Spinal cord (tissue), 10 donors: ENCODE results near the gene AGPAT2. TPM values are rescaled to one million over a fixed set of nuclear protein-coding genes. Genes with fewer than 3 reads are reported as not detected.

ENCODE experiments used
- DNase-seq, 6 donors: peaks; one replicate each; pipeline versions ENCODE4 v3.0.0 to v3.0.0-alpha.2; 2013 to 2015; ENCODE audit warnings: low spot score in 6 of 6, low read depth in 4 of 6
- H3K27ac ChIP-seq: one replicate; pipeline ENCODE4 v1.5.1; 2013; ENCODE audit warnings: low read depth, low read length, control low read depth
- H3K27me3 ChIP-seq: one replicate; pipeline ENCODE4 v1.6.1; 2013; ENCODE audit warnings: low read length; ENCODE audit not compliant: control insufficient read depth, insufficient read depth
- H3K36me3 ChIP-seq: one replicate; pipeline ENCODE4 v1.6.1; 2013; ENCODE audit warnings: low read length; ENCODE audit not compliant: control insufficient read depth, insufficient read depth
- H3K4me1 ChIP-seq: one replicate; pipeline ENCODE4 v1.6.1; 2013; ENCODE audit warnings: low read length; ENCODE audit not compliant: control insufficient read depth, insufficient read depth
- H3K4me3 ChIP-seq: one replicate; pipeline ENCODE4 v1.5.1; 2013; ENCODE audit warnings: low read depth, low read length, control low read depth
- H3K9me3 ChIP-seq: one replicate; pipeline ENCODE4 v1.6.1; 2013; ENCODE audit warnings: low read length; ENCODE audit not compliant: control insufficient read depth, insufficient read depth
- WGBS: methylation state at CpG from one replicate; pipeline ENCODE4 v1.1.5; 2013; ENCODE audit warnings: missing lambda C conversion rate; ENCODE audit not compliant: insufficient coverage; 5-methylcytosine and 5-hydroxymethylcytosine counted together
- polyA plus RNA-seq, 2 donors: library from polyadenylated mRNA; unstranded; fragments of 120-200 nt; gene quantifications; one replicate each; pipeline ENCODE4 v1.2.1, GENCODE V29; 2013; ENCODE audit not compliant: insufficient read length in 2 of 2
- total RNA-seq, 2 donors: library from RNA; depleted of rRNA in 1 of 2; stranded (reverse); fragments of 120-200 nt in 1 of 2; fragments of >200 nt in 1 of 2; gene quantifications; one replicate each; pipeline versions ENCODE4 v1.2.3 to v1.2.4, GENCODE V29; 2013 to 2014
- donor health status: healthy.

AGPAT2 gene
- total and polyA plus RNA-seq, 4 donors = 8.7 to 14.3 (median 10.1) TPM

- WGBS = 58% methylated on average over 11 of the region's 19 CpGs
- Histone ChIP-seq H3K4me3 (no peak overlapping the region), H3K9me3 (no peaks in the 10 kb centered on the region), H3K4me1 (peaks cover 53% of the 10 kb centered on the region), H3K27ac (no peak overlapping the region), H3K36me3 (peaks cover 3% of the 10 kb centered on the region), H3K27me3 (no peaks in the 10 kb centered on the region)
- DNase-seq = peak in 2 of 6 donors; percentile 76 to 80
Observed at GRCh38 chr9:136629879-136630661, 57.2 kb downstream of the AGPAT2 start.

GRCh38 chr9:136629001-136629878 is 58.0 kb downstream of the AGPAT2 start:
- Histone ChIP-seq H3K36me3 (peaks cover 3% of the 10 kb centered on the region), H3K27ac (no peak overlapping the region), H3K27me3 (no peaks in the 10 kb centered on the region), H3K4me3 (no peak overlapping the region), H3K9me3 (no peaks in the 10 kb centered on the region), H3K4me1 (peaks cover 62% of the 10 kb centered on the region)
- WGBS = 74% methylated on average over 20 of the region's 22 CpGs
- DNase-seq = no peak

- Histone ChIP-seq H3K27ac (no peak overlapping the region), H3K36me3 (peaks cover 3% of the 10 kb centered on the region), H3K4me1 (peaks cover 71% of the 10 kb centered on the region), H3K9me3 (no peaks in the 10 kb centered on the region), H3K4me3 (no peak overlapping the region), H3K27me3 (no peaks in the 10 kb centered on the region)
- 63% methylated on average over 26 of the region's 26 CpGs for WGBS
- DNase-seq = no peak
Observed at GRCh38 chr9:136628268-136628667, 59.0 kb downstream of the AGPAT2 start.

- DNase-seq = no peak
- 90% methylated on average over 6 of the region's 17 CpGs for WGBS
- Histone ChIP-seq H3K4me1 (peaks cover 77% of the 10 kb centered on the region), H3K27me3 (no peaks in the 10 kb centered on the region), H3K36me3 (peaks cover 3% of the 10 kb centered on the region), H3K27ac (no peak overlapping the region), H3K9me3 (no peaks in the 10 kb centered on the region), H3K4me3 (no peak overlapping the region)
Observed at GRCh38 chr9:136627703-136628102, 59.6 kb downstream of the AGPAT2 start.

- WGBS = 63% methylated on average over 22 of the region's 25 CpGs
- Histone ChIP-seq H3K36me3 (peaks cover 3% of the 10 kb centered on the region), H3K27me3 (no peaks in the 10 kb centered on the region), H3K27ac (no peak overlapping the region), H3K4me1 (peaks cover 81% of the 10 kb centered on the region), H3K4me3 (no peak overlapping the region), H3K9me3 (no peaks in the 10 kb centered on the region)
- DNase-seq = peak in 1 of 6 donors; percentile 15
Observed at GRCh38 chr9:136626740-136627642, 60.3 kb downstream of the AGPAT2 start.

GRCh38 chr9:136626066-136626725 is 61.1 kb downstream of the AGPAT2 start:
- H3K4me3 ChIP-seq = no peak overlapping the region
- no peak overlapping the region for H3K27ac ChIP-seq
- H3K9me3 ChIP-seq = no peaks in the 10 kb centered on the region
- H3K27me3 ChIP-seq = no peaks in the 10 kb centered on the region
- H3K4me1 ChIP-seq = peaks cover 83% of the 10 kb centered on the region
- WGBS = 75% methylated on average over 15 of the region's 30 CpGs
- peaks cover 6% of the 10 kb centered on the region for H3K36me3 ChIP-seq
- DNase-seq = no peak

- peak in 3 of 6 donors; percentile 42 to 80 (median 76) for DNase-seq
- Histone ChIP-seq H3K27me3 (no peaks in the 10 kb centered on the region), H3K27ac (peak overlapping the region; percentile 3), H3K36me3 (peaks cover 8% of the 10 kb centered on the region), H3K9me3 (no peaks in the 10 kb centered on the region), H3K4me1 (peaks cover 82% of the 10 kb centered on the region), H3K4me3 (no peak overlapping the region)
- 29% methylated on average over 19 of the region's 19 CpGs for WGBS
Observed at GRCh38 chr9:136625101-136626065, 61.9 kb downstream of the AGPAT2 start.

- Histone ChIP-seq H3K4me1 (peaks cover 83% of the 10 kb centered on the region), H3K4me3 (no peak overlapping the region), H3K36me3 (peaks cover 10% of the 10 kb centered on the region), H3K27ac (no peak overlapping the region), H3K9me3 (no peaks in the 10 kb centered on the region), H3K27me3 (no peaks in the 10 kb centered on the region)
- WGBS = 87% methylated on average over 16 of the region's 16 CpGs
- no peak for DNase-seq
Observed at GRCh38 chr9:136624184-136624951, 62.9 kb downstream of the AGPAT2 start.
